Measurements from ENCODE around the gene HHAT.

The HHAT gene

GRCh38 chr1:210300923-210301614, 27.6 kb upstream of the HHAT start:
- ATAC-seq (ENCODE audit: low read depth) (no peak), DNase-seq (ENCODE audit: low spot score in 2 of 2) (no peak)
- Mint-ChIP-seq H3K4me1 (no peaks in the 10 kb centered on the region), H3K27ac (no peak overlapping the region), H3K36me3 (no peaks in the 10 kb centered on the region), H3K9me3 (no peaks in the 10 kb centered on the region), H3K4me3 (no peak overlapping the region), H3K27me3 (peaks cover 10% of the 10 kb centered on the region)

GRCh38 chr1:210301615-210302000, 27.1 kb upstream of the HHAT start:
- Mint-ChIP-seq H3K9me3 (no peaks in the 10 kb centered on the region), H3K36me3 (no peaks in the 10 kb centered on the region), H3K27ac (no peak overlapping the region), H3K27me3 (peaks cover 10% of the 10 kb centered on the region), H3K4me1 (no peaks in the 10 kb centered on the region), H3K4me3 (no peak overlapping the region)
- no peak for ATAC-seq (ENCODE audit: low read depth)
- no peak for DNase-seq (ENCODE audit: low spot score in 2 of 2)

- ATAC-seq (ENCODE audit: low read depth), result no peak
Measured at GRCh38 chr1:210302501-210302900, 26.2 kb upstream of the HHAT start.

GRCh38 chr1:210303391-210303790, 25.3 kb upstream of the HHAT start:
- no peak for DNase-seq (ENCODE audit: low spot score in 2 of 2)
- Mint-ChIP-seq H3K9me3 (no peaks in the 10 kb centered on the region), H3K4me3 (no peak overlapping the region), H3K36me3 (no peaks in the 10 kb centered on the region), H3K27me3 (peaks cover 13% of the 10 kb centered on the region), H3K27ac (no peak overlapping the region), H3K4me1 (no peaks in the 10 kb centered on the region)
- ATAC-seq (ENCODE audit: low read depth), result no peak

More at GRCh38 chr1:210302501-210302900, 26.2 kb upstream of the HHAT start:
- no peak overlapping the region for H3K4me3 Mint-ChIP-seq
- no peak for DNase-seq (ENCODE audit: low spot score in 2 of 2)
- H3K9me3 Mint-ChIP-seq, result no peaks in the 10 kb centered on the region
- H3K27ac Mint-ChIP-seq, result no peak overlapping the region
- H3K4me1 Mint-ChIP-seq, result no peaks in the 10 kb centered on the region
- H3K27me3 Mint-ChIP-seq, result peaks cover 13% of the 10 kb centered on the region
- H3K36me3 Mint-ChIP-seq, result no peaks in the 10 kb centered on the region

GRCh38 chr1:210310562-210311153, 18.0 kb upstream of the HHAT start:
- no peaks in the 10 kb centered on the region for H3K9me3 Mint-ChIP-seq
- peak overlapping the region; percentile 84 for H3K4me3 Mint-ChIP-seq
- H3K27ac Mint-ChIP-seq, result peak overlapping the region; percentile 82
- peaks cover 4% of the 10 kb centered on the region for H3K4me1 Mint-ChIP-seq
- H3K36me3 Mint-ChIP-seq, result no peaks in the 10 kb centered on the region
- no peak for DNase-seq (ENCODE audit: low spot score in 2 of 2)
- peaks cover 6% of the 10 kb centered on the region for H3K27me3 Mint-ChIP-seq
- peak; percentile 7 for ATAC-seq (ENCODE audit: low read depth)

- peak overlapping the region; percentile 54 for H3K4me3 Mint-ChIP-seq
- peaks cover 6% of the 10 kb centered on the region for H3K27me3 Mint-ChIP-seq
- H3K27ac Mint-ChIP-seq, result peak overlapping the region; percentile 45
- ATAC-seq (ENCODE audit: low read depth) (no peak), DNase-seq (ENCODE audit: low spot score in 2 of 2) (no peak)
- peaks cover 4% of the 10 kb centered on the region for H3K4me1 Mint-ChIP-seq
- no peaks in the 10 kb centered on the region for H3K9me3 Mint-ChIP-seq
- no peaks in the 10 kb centered on the region for H3K36me3 Mint-ChIP-seq
Measured at GRCh38 chr1:210311726-210312493, 16.8 kb upstream of the HHAT start.

GRCh38 chr1:210313046-210313595, 15.6 kb upstream of the HHAT start:
- Mint-ChIP-seq H3K9me3 (no peaks in the 10 kb centered on the region), H3K4me1 (peaks cover 4% of the 10 kb centered on the region), H3K27me3 (peaks cover 3% of the 10 kb centered on the region), H3K36me3 (no peaks in the 10 kb centered on the region), H3K27ac (no peak overlapping the region), H3K4me3 (no peak overlapping the region)
- DNase-seq (ENCODE audit: low spot score in 2 of 2), result no peak
- ATAC-seq (ENCODE audit: low read depth), result no peak

GRCh38 chr1:210313921-210314320, 14.8 kb upstream of the HHAT start:
- DNase-seq (ENCODE audit: low spot score in 2 of 2) (no peak), ATAC-seq (ENCODE audit: low read depth) (no peak)
- no peak overlapping the region for H3K4me3 Mint-ChIP-seq
- peaks cover 3% of the 10 kb centered on the region for H3K27me3 Mint-ChIP-seq
- no peak overlapping the region for H3K27ac Mint-ChIP-seq
- no peaks in the 10 kb centered on the region for H3K36me3 Mint-ChIP-seq
- H3K9me3 Mint-ChIP-seq, result no peaks in the 10 kb centered on the region
- H3K4me1 Mint-ChIP-seq, result peaks cover 4% of the 10 kb centered on the region

GRCh38 chr1:210315529-210315928, 13.2 kb upstream of the HHAT start:
- peaks cover 4% of the 10 kb centered on the region for H3K4me1 Mint-ChIP-seq
- no peaks in the 10 kb centered on the region for H3K36me3 Mint-ChIP-seq
- ATAC-seq (ENCODE audit: low read depth), result no peak
- peaks cover 3% of the 10 kb centered on the region for H3K27me3 Mint-ChIP-seq
- H3K4me3 Mint-ChIP-seq, result no peak overlapping the region
- no peak overlapping the region for H3K27ac Mint-ChIP-seq
- H3K9me3 Mint-ChIP-seq, result no peaks in the 10 kb centered on the region
- DNase-seq (ENCODE audit: low spot score in 2 of 2), result no peak

GRCh38 chr1:210321131-210321530, 7.6 kb upstream of the HHAT start:
- H3K27me3 Mint-ChIP-seq, result peaks cover 2% of the 10 kb centered on the region
- ATAC-seq (ENCODE audit: low read depth), result no peak
- no peak overlapping the region for H3K27ac Mint-ChIP-seq
- no peak overlapping the region for H3K4me3 Mint-ChIP-seq
- DNase-seq (ENCODE audit: low spot score in 2 of 2), result no peak
- peaks cover 2% of the 10 kb centered on the region for H3K4me1 Mint-ChIP-seq
- peaks cover 4% of the 10 kb centered on the region for H3K9me3 Mint-ChIP-seq
- H3K36me3 Mint-ChIP-seq, result peaks cover 2% of the 10 kb centered on the region

GRCh38 chr1:210321552-210321951, 7.2 kb upstream of the HHAT start:
- H3K9me3 Mint-ChIP-seq, result peaks cover 4% of the 10 kb centered on the region
- no peak overlapping the region for H3K27ac Mint-ChIP-seq
- H3K4me1 Mint-ChIP-seq, result peaks cover 2% of the 10 kb centered on the region
- H3K4me3 Mint-ChIP-seq, result no peak overlapping the region
- peaks cover 2% of the 10 kb centered on the region for H3K27me3 Mint-ChIP-seq
- H3K36me3 Mint-ChIP-seq, result peaks cover 2% of the 10 kb centered on the region
- DNase-seq (ENCODE audit: low spot score in 2 of 2), result no peak
- ATAC-seq (ENCODE audit: low read depth), result no peak

GRCh38 chr1:210323957-210324356, 4.7 kb upstream of the HHAT start:
- Mint-ChIP-seq H3K4me3 (no peak overlapping the region), H3K27ac (no peak overlapping the region), H3K27me3 (peaks cover 2% of the 10 kb centered on the region), H3K36me3 (peaks cover 2% of the 10 kb centered on the region), H3K9me3 (peaks cover 4% of the 10 kb centered on the region), H3K4me1 (peaks cover 7% of the 10 kb centered on the region)
- ATAC-seq (ENCODE audit: low read depth), result no peak
- DNase-seq (ENCODE audit: low spot score in 2 of 2), result no peak

- Mint-ChIP-seq H3K27ac (no peak overlapping the region), H3K4me1 (peaks cover 15% of the 10 kb centered on the region), H3K9me3 (peaks cover 4% of the 10 kb centered on the region), H3K36me3 (peaks cover 2% of the 10 kb centered on the region), H3K27me3 (peaks cover 2% of the 10 kb centered on the region), H3K4me3 (no peak overlapping the region)
- no peak for DNase-seq (ENCODE audit: low spot score in 2 of 2)
- ATAC-seq (ENCODE audit: low read depth), result no peak
Measured at GRCh38 chr1:210325026-210325670, 3.6 kb upstream of the HHAT start.

Data from memory B cell (primary cell).